Mesodermal cell (in vitro differentiated cells): ENCODE data around the gene MVB12B.
A peak's percentile ranks its signal among the peaks of the same experiment; 100 is the strongest.

ENCODE experiments used
- H3K27ac ChIP-seq: 2 replicates; pipeline ENCODE4 v1.7.0; 2013; ENCODE audit warnings: mild to moderate bottlenecking, low read depth, low read length, moderate library complexity; ENCODE audit not compliant: severe bottlenecking
- H3K36me3 ChIP-seq: 2 replicates; pipeline ENCODE4 v1.7.1; 2013; ENCODE audit warnings: mild to moderate bottlenecking, low read length, moderate library complexity; ENCODE audit not compliant: control insufficient read depth, insufficient read depth
- H3K4me1 ChIP-seq: one replicate; pipeline ENCODE4 v1.7.1; 2013; ENCODE audit warnings: mild to moderate bottlenecking, low read length; ENCODE audit not compliant: insufficient read depth, control insufficient read depth, poor library complexity, severe bottlenecking
- H3K4me3 ChIP-seq: 2 replicates; pipeline ENCODE4 v1.7.0; 2013; ENCODE audit warnings: low read length, control low read depth, mild to moderate bottlenecking; ENCODE audit not compliant: insufficient read depth, poor library complexity, severe bottlenecking; ENCODE audit errors: extremely low read depth
- H3K9me3 ChIP-seq: 2 replicates; pipeline ENCODE4 v1.7.1; 2013; ENCODE audit warnings: mild to moderate bottlenecking, low read length, moderate library complexity; ENCODE audit not compliant: control insufficient read depth
- WGBS, 2 experiments: methylation state at CpG; one replicate each; pipeline ENCODE4 v1.1.5; 2013; ENCODE audit warnings: missing lambda C conversion rate in 2 of 2; ENCODE audit not compliant: insufficient coverage in 2 of 2; 5-methylcytosine and 5-hydroxymethylcytosine counted together

The MVB12B gene

DNA sequence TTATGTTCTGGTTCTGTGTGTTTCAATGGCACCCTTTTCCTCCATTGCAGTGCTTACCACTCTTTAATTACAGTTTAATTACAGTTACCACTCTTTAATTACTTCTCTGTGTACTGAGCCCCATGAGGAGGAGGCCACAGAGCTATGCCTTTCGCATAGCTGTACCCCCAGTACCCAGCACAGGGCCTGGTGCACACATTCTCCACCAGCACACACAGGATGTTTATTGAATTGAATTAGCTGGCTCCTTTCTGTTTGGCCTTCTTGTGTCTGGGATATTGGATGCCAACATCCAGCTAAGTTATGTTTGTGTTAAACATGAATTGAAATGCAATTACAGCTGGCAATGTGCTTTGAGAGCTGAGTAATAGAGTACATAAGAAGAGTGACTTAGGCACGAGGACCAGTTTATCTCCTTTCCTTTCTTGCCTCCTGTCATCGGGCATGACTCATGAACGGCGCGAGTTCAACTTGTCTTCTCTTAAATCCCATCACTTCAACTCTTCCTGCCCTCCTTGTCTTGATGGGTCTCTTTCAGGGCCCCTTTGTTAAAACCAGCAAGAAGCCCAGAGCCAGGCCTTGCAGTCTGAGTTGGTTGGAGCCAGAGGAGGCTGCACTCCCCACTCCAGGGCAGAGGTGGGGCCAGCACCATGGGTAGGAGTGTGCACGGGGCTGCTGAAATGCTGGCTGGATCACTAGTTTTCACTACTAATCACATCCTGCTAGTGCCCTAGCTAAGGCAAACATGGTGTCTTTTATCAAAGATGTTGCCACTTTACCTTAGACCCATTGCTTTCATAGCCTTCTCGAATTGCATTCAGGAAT is 37.4 kb downstream of the MVB12B start:
- H3K4me1 ChIP-seq = peaks cover 8% of the 10 kb centered on the region
- H3K27ac ChIP-seq = no peak overlapping the region
- H3K36me3 ChIP-seq = no peaks in the 10 kb centered on the region
- WGBS, 2 experiments = 81 to 94% methylated on average over 6 to 7 of the region's 8 CpGs
- H3K9me3 ChIP-seq = peaks cover 8% of the 10 kb centered on the region
- no peak overlapping the region for H3K4me3 ChIP-seq

DNA sequence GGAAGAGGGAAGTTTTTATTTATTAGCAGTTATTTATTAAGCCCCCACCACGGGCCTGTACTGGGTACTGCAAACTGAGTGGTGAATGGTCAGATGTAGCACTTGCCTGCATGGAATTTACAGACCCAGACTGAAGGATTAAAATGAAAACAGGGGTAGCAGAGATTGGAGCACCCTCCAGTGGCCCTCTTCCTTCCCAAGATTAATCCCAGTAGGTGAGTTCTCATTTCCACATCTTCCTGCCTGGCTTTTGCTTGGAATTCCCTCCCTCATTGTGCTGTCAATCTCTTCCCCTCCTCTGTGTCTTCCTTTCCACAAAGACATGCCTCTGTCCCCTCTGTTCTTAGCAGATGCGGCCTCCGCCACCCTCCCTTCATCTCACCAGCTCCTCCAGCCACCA is 39.2 kb downstream of the MVB12B start:
- WGBS, 2 experiments = 89 to 100% methylated on average over 2 to 3 of the region's 3 CpGs
- Histone ChIP-seq H3K36me3 (peaks cover 5% of the 10 kb centered on the region), H3K4me1 (peaks cover 8% of the 10 kb centered on the region), H3K27ac (no peak overlapping the region), H3K9me3 (peaks cover 6% of the 10 kb centered on the region), H3K4me3 (no peak overlapping the region)

DNA sequence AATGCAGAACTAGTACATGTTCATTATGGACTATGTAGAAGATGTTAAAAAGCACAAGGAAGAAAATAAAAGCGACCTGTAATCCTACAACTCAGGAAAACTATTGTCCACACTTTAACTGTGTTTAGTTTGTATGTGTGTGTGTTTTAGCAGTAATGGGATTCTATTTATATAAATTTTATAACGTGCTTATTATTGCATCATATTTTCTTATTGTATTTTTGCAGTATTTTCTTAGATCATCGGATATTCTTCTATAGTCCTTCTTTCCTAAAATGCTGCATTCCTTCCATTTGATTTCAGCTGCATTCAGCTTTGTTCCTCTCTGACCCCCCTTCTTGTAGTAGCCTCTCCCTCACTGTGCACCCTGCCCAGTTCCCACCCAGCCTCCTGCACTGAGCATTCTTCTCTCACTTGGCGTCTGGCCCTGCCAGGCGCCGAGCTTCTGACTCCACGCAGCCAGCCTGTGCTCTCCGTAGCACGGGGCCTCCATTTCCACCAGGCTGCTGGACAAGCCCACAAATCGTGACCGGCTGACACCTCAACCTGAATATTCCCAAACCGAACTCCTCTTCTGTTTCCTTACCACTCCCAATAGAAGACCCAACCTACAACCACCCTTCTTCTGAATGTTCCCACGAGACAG is 39.9 kb downstream of the MVB12B start:
- peaks cover 4% of the 10 kb centered on the region for H3K9me3 ChIP-seq
- peaks cover 5% of the 10 kb centered on the region for H3K36me3 ChIP-seq
- WGBS, 2 experiments = 91 to 97% methylated on average over 3 to 11 of the region's 13 CpGs
- no peak overlapping the region for H3K4me3 ChIP-seq
- H3K4me1 ChIP-seq = peaks cover 13% of the 10 kb centered on the region
- no peak overlapping the region for H3K27ac ChIP-seq

DNA sequence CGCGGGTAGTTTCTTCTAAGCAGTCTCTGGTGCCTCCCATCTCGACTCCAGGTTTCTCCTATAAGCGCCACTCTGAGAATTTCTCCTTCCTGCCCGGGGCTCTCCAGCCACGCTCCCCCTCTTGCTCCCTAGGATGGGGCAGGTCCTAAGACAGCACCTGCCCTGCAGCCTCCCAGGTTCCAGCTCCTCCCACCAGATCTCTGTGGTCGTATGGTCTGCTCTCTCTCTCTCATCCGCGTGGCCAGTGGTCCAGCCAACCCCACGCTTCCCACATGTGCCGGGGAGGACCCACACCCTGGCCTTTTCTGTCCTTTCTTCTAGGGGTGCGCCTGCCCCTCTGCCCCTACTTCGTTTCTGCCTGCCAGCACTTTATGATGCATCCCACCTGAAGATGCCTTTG is 40.5 kb downstream of the MVB12B start:
- Histone ChIP-seq H3K27ac (no peak overlapping the region), H3K4me1 (peaks cover 20% of the 10 kb centered on the region), H3K36me3 (peaks cover 5% of the 10 kb centered on the region), H3K9me3 (peaks cover 4% of the 10 kb centered on the region), H3K4me3 (no peak overlapping the region)
- WGBS, 2 experiments = 90 to 93% methylated on average over 13 of the region's 13 CpGs

DNA sequence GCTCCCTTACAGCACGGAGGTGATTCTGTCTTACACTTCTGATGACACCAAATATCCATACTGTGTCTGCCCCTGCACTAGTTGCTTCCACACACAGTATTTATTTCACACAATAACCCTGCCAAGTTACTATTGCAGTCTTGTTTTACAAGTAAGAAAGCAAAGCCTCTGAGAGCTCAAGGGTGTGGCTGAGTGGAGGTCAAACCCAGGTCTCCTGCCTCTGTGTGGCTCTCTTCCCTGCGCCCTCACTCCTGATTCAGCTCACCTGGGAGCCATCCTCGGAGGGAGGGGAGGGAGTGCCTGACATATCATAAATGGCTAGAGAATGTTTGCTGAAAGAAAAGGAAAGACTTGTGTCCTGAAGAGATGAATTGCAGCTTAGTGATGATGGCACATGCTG is 41.0 kb downstream of the MVB12B start:
- WGBS, 2 experiments = 91 to 93% methylated on average over 2 to 3 of the region's 3 CpGs
- H3K4me3 ChIP-seq = no peak overlapping the region
- no peak overlapping the region for H3K27ac ChIP-seq
- H3K36me3 ChIP-seq = peaks cover 5% of the 10 kb centered on the region
- peaks cover 25% of the 10 kb centered on the region for H3K4me1 ChIP-seq
- H3K9me3 ChIP-seq = peaks cover 2% of the 10 kb centered on the region

DNA sequence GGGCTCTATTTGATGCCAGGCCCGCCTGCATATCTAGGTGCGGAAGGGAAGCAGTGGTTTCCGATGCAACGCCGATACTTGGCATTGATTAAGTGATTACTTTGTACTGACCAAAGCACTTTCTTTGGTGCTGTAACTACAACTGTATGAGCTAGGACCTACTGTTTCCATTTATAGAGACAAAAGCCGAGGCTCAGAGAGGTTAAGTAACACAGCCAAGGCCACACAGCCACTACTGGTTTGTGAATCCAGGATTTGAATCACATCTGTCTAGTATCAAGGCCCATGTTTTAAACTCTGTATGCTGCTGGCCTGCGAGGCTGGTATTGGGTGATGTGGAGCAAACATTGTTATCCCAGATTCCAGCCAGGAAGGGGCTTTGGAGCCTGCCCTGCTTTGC is 41.4 kb downstream of the MVB12B start:
- Histone ChIP-seq H3K4me1 (peaks cover 28% of the 10 kb centered on the region), H3K9me3 (no peaks in the 10 kb centered on the region), H3K36me3 (peaks cover 5% of the 10 kb centered on the region), H3K4me3 (no peak overlapping the region), H3K27ac (no peak overlapping the region)
- 96 to 98% methylated on average over 6 of the region's 7 CpGs for WGBS, 2 experiments

DNA sequence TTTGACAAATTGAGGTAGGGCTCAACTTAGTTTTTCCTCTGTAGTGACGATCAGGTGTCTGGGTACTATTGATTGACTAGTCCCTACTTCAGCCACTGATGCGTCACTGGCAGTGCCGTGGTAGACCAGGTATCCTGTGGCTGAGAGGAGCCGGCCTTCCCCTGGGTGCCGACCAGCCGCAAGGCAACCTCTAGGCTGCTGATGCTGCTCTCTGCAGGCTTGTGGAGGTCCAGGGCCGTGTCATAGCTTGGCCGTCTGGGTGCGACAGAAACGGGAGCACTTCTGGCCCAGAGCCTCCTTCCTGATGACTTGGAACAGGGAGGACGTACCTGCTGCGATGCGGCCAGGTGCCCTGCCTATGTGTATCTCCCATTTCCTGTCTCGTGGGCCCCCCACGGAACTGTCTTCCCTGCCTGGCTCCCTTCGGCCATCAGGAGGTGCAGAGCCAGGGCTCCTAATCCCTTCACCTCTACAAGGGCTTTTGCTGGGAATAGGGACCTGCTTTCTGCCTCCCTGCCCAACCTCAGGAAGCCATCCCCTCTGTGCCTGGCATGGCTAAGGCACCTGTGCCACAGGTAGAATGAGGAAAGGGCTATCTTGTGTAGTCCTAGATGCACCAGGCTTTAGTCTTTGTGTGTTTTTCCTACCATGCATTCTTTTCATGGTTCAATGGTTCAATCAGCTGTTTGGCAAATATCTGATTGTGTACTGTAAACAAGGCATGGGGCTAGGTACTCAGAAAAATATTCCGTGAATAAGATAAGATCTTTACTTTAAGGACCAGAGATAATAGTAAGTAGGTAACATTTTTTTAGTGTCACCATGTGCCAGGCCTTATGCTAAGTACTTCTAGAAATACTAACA is 44.6 kb downstream of the MVB12B start:
- Histone ChIP-seq H3K36me3 (peaks cover 5% of the 10 kb centered on the region), H3K27ac (no peak overlapping the region), H3K4me1 (peaks cover 45% of the 10 kb centered on the region), H3K4me3 (no peak overlapping the region), H3K9me3 (no peaks in the 10 kb centered on the region)
- 92 to 96% methylated on average over 16 of the region's 17 CpGs for WGBS, 2 experiments

DNA sequence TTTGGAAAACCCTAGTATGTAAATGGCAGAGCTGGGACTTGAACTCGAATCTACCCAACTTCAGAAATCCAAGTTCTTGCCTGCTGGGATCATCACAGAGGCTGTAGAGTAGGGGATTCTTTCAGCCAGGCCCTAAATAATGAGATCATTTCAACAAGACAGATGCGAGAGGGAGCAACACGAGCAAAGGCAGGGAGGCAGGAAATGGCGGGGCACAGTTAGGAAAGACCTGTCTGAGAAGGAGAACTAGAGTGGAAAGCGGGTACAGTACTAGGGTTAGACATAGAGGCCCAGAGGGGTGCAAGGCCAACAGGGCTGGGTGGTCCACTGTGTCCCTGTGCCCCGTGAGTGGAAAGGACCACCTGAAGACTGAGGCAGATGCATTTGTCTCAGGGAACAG is 46.1 kb downstream of the MVB12B start:
- H3K9me3 ChIP-seq = no peaks in the 10 kb centered on the region
- no peak overlapping the region for H3K4me3 ChIP-seq
- peak overlapping the region; percentile 52 for H3K27ac ChIP-seq
- 89 to 93% methylated on average over 5 to 6 of the region's 6 CpGs for WGBS, 2 experiments
- H3K36me3 ChIP-seq = peaks cover 5% of the 10 kb centered on the region
- H3K4me1 ChIP-seq = peaks cover 60% of the 10 kb centered on the region

DNA sequence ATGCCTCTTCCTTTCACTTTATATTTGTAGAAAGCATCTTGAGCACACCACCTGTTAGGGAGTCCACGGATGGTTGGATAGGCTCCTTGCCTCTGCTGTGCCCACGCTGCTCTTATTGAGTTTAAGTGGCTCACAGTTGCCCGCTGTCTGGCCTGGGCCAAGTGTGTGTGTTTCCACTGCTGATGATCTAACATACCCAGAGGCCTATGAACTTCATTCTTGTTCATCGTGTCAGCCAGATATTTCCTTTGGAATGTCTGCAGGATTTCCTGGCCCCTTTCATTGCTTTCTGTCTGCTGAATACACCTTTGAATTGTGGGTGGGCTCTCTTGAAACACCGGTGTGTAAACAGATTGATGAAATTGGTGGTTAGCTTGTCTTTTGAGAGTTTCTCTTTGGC is 46.6 kb downstream of the MVB12B start:
- peaks cover 5% of the 10 kb centered on the region for H3K36me3 ChIP-seq
- peak overlapping the region; percentile 57 for H3K27ac ChIP-seq
- H3K4me1 ChIP-seq = peaks cover 65% of the 10 kb centered on the region
- H3K9me3 ChIP-seq = no peaks in the 10 kb centered on the region
- no peak overlapping the region for H3K4me3 ChIP-seq
- WGBS, 2 experiments = 70 to 87% methylated on average over 5 of the region's 5 CpGs

DNA sequence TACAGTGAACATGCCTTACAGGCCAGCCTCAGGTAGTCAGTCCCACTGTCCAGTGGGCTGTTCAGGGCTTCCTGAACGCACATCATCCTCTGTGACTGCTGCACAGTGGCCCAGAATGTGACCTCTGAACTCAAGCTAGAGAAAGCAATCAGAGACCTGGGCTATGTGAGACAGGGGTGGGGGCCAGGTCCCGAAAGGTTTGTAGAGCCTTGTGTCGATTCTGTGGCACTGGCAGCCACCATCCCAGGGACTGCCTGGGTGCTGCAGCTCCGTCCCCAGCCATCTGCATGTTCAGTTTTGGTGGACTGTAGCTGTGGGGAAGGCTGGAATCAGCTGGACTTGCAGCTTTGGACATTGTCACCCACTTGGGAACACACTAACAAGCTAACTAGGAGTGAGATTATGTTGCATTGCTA is 47.7 kb downstream of the MVB12B start:
- Histone ChIP-seq H3K27ac (peak overlapping the region; percentile 65), H3K4me1 (peaks cover 74% of the 10 kb centered on the region), H3K9me3 (no peaks in the 10 kb centered on the region), H3K36me3 (peaks cover 5% of the 10 kb centered on the region), H3K4me3 (no peak overlapping the region)
- WGBS, 2 experiments = 94 to 96% methylated on average over 2 to 4 of the region's 4 CpGs
